Measurements from ENCODE around the gene TBCEL. TPM values are rescaled to one million over a fixed set of nuclear protein-coding genes. Genes with fewer than 3 reads are reported as not detected.
A peak's percentile ranks its signal among the peaks of the same experiment; 100 is the strongest.

TBCEL gene
- total RNA-seq, 2 donors from 2014 or later, result 23.0 to 31.0 TPM

GRCh38 chr11:121091492-121092152 is 67.7 kb downstream of the TBCEL start:
- no peak for TF ChIP-seq CTCF (IDR thresholded peaks at IDR 0.05)
- no peaks in the 10 kb centered on the region for H3K4me1 ChIP-seq
- H3K36me3 ChIP-seq, result no peaks in the 10 kb centered on the region
- no peak overlapping the region for H3K4me3 ChIP-seq
- no peak for DNase-seq (ENCODE audit: low spot score)
- no peaks in the 10 kb centered on the region for H3K9me3 ChIP-seq
- no peaks in the 10 kb centered on the region for H3K27me3 ChIP-seq
- no peak overlapping the region for H3K27ac ChIP-seq

GRCh38 chr11:121095561-121095960 is 71.7 kb downstream of the TBCEL start:
- H3K9me3 ChIP-seq, result no peaks in the 10 kb centered on the region
- H3K4me1 ChIP-seq, result no peaks in the 10 kb centered on the region
- DNase-seq (ENCODE audit: low spot score), result no peak
- TF ChIP-seq CTCF (IDR thresholded peaks at IDR 0.05), result no peak
- H3K27me3 ChIP-seq, result no peaks in the 10 kb centered on the region
- H3K27ac ChIP-seq, result no peak overlapping the region
- H3K4me3 ChIP-seq, result no peak overlapping the region
- H3K36me3 ChIP-seq, result no peaks in the 10 kb centered on the region

GRCh38 chr11:121099364-121099763 is 75.5 kb downstream of the TBCEL start:
- H3K36me3 ChIP-seq, result no peaks in the 10 kb centered on the region
- no peak for TF ChIP-seq CTCF (IDR thresholded peaks at IDR 0.05)
- no peak for DNase-seq (ENCODE audit: low spot score)

DNA sequence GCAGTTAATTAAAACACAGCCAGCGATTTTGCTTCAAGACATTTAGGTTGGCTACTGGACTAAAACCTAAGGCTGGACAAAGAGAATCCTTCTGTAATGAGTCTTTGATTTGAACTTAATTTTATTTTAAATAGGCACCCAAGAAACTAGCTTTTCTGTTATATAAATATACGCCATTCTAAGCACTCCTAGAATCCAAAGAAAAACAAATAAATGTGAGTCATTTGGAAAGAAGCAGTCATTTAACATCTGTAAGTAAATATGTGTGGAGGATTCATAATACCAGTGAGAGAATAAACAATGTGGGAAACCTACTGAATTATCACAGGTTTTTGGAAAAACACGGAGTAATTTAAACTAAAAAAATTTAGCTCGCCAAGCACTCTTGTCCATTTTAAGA is 76.0 kb downstream of the TBCEL start:
- no peaks in the 10 kb centered on the region for H3K36me3 ChIP-seq
- H3K27ac ChIP-seq, result no peak overlapping the region
- no peaks in the 10 kb centered on the region for H3K9me3 ChIP-seq
- H3K27me3 ChIP-seq, result no peaks in the 10 kb centered on the region
- no peak for DNase-seq (ENCODE audit: low spot score)
- peaks cover 0 to 8% of the 10 kb centered on the region in 2 donors for H3K4me1 ChIP-seq
- TF ChIP-seq CTCF (IDR thresholded peaks at IDR 0.05), result no peak
- no peak overlapping the region for H3K4me3 ChIP-seq

More at GRCh38 chr11:121099364-121099763, 75.5 kb downstream of the TBCEL start:
- no peak overlapping the region for H3K4me3 ChIP-seq
- no peak overlapping the region for H3K27ac ChIP-seq
- no peaks in the 10 kb centered on the region for H3K27me3 ChIP-seq
- no peaks in the 10 kb centered on the region for H3K9me3 ChIP-seq
- peaks cover 0 to 3% of the 10 kb centered on the region in 2 donors for H3K4me1 ChIP-seq

GRCh38 chr11:121100943-121101342 is 77.0 kb downstream of the TBCEL start, which contains the start of gene TECTA:
Gene TECTA (plus strand): TSS chr11:121101243. CDS start chr11:121102666, 1,423 bp downstream.
- Histone ChIP-seq H3K9me3 (no peaks in the 10 kb centered on the region), H3K4me1 (peaks cover 0 to 19% of the 10 kb centered on the region in 2 donors), H3K27me3 (no peaks in the 10 kb centered on the region), H3K4me3 (no peak within 1 kb of the TSS), H3K36me3 (no peaks in the 10 kb centered on the region), H3K27ac (no peak within 1 kb of the TSS)
- TF ChIP-seq CTCF (IDR thresholded peaks at IDR 0.05), result no peak
- no peak for DNase-seq (ENCODE audit: low spot score)

GRCh38 chr11:121104312-121104762 is 80.4 kb downstream of the TBCEL start:
- DNase-seq (ENCODE audit: low spot score), result no peak
- no peaks in the 10 kb centered on the region for H3K27me3 ChIP-seq
- H3K27ac ChIP-seq, result peak overlapping the region in 1 of 2 donors; percentile 35
- peaks cover 0 to 19% of the 10 kb centered on the region in 2 donors for H3K4me1 ChIP-seq
- peak in 1 of 2 donors; percentile 19 for TF ChIP-seq CTCF (IDR thresholded peaks at IDR 0.05)
- no peaks in the 10 kb centered on the region for H3K9me3 ChIP-seq
- no peak overlapping the region for H3K4me3 ChIP-seq
- no peaks in the 10 kb centered on the region for H3K36me3 ChIP-seq
